HUES48 (cell line): ENCODE data around the gene CDH2.

ENCODE experiments used
- H3K27ac ChIP-seq: one replicate; pipeline ENCODE4 v1.7.0; 2013; ENCODE audit warnings: low read depth, low read length, inconsistent platforms
- H3K27me3 ChIP-seq: 2 replicates; pipeline ENCODE4 v1.6.1; 2013; ENCODE audit warnings: mild to moderate bottlenecking, low read length; ENCODE audit not compliant: control insufficient read depth, insufficient read depth
- H3K36me3 ChIP-seq: 2 replicates; pipeline ENCODE4 v1.6.1; 2013; ENCODE audit warnings: low read length; ENCODE audit not compliant: control insufficient read depth, insufficient read depth
- H3K4me1 ChIP-seq: 2 replicates; pipeline ENCODE4 v1.6.1; 2013; ENCODE audit warnings: mild to moderate bottlenecking, low read length; ENCODE audit not compliant: control insufficient read depth, insufficient read depth
- H3K4me3 ChIP-seq: 2 replicates; pipeline ENCODE4 v1.5.1; 2013; ENCODE audit warnings: mild to moderate bottlenecking, low read depth, low read length
- H3K9ac ChIP-seq: 2 replicates; pipeline ENCODE4 v1.6.1; 2013; ENCODE audit warnings: mild to moderate bottlenecking, low read depth, low read length, moderate library complexity
- H3K9me3 ChIP-seq: 2 replicates; pipeline ENCODE4 v1.6.1; 2013; ENCODE audit warnings: low read length; ENCODE audit not compliant: control insufficient read depth, insufficient read depth

Gene CDH2

GRCh38 chr18:28150925-28151324, 26.0 kb downstream of the CDH2 start:
- H3K9ac ChIP-seq: no peak overlapping the region
- peaks cover 57% of the 10 kb centered on the region for H3K4me1 ChIP-seq
- H3K36me3 ChIP-seq: no peaks in the 10 kb centered on the region
- no peak overlapping the region for H3K27ac ChIP-seq
- H3K27me3 ChIP-seq: no peaks in the 10 kb centered on the region
- no peaks in the 10 kb centered on the region for H3K9me3 ChIP-seq
- H3K4me3 ChIP-seq: no peak overlapping the region

GRCh38 chr18:28149810-28150420, 27.0 kb downstream of the CDH2 start:
- Histone ChIP-seq H3K9me3 (no peaks in the 10 kb centered on the region), H3K36me3 (no peaks in the 10 kb centered on the region), H3K27ac (no peak overlapping the region), H3K9ac (no peak overlapping the region), H3K4me1 (peaks cover 47% of the 10 kb centered on the region), H3K27me3 (no peaks in the 10 kb centered on the region), H3K4me3 (no peak overlapping the region)

- H3K27ac ChIP-seq: no peak overlapping the region
- H3K27me3 ChIP-seq: no peaks in the 10 kb centered on the region
- H3K4me1 ChIP-seq: peaks cover 26% of the 10 kb centered on the region
- no peak overlapping the region for H3K9ac ChIP-seq
- H3K9me3 ChIP-seq: no peaks in the 10 kb centered on the region
- H3K4me3 ChIP-seq: no peak overlapping the region
- no peaks in the 10 kb centered on the region for H3K36me3 ChIP-seq
Observed at GRCh38 chr18:28147674-28148171, 29.2 kb downstream of the CDH2 start.

DNA sequence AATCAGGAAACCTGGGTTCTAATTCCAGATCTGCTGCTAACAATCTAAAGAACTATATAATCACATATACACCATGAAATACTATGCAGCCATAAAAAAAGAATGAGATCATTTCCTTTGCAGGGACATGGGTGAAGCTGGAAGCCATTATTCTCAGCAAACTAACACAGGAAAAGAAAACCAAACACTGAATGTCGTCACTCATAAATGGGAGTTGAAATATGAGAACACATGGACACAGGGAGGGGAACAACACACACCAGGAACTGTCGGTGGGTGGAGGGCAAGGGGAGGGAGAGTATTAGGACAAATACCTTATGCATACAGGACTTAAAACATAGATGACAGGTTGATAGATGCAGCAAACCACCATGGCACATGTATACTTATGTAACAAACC, 33.2 kb downstream of the CDH2 start:
- no peak overlapping the region for H3K9ac ChIP-seq
- no peaks in the 10 kb centered on the region for H3K27me3 ChIP-seq

GRCh38 chr18:28138816-28139215, 38.1 kb downstream of the CDH2 start:
- H3K36me3 ChIP-seq: no peaks in the 10 kb centered on the region

More for the DNA sequence above, 33.2 kb downstream of the CDH2 start:
- Histone ChIP-seq H3K36me3 (no peaks in the 10 kb centered on the region), H3K27ac (no peak overlapping the region), H3K4me3 (no peak overlapping the region), H3K9me3 (no peaks in the 10 kb centered on the region), H3K4me1 (peaks cover 7% of the 10 kb centered on the region)

DNA sequence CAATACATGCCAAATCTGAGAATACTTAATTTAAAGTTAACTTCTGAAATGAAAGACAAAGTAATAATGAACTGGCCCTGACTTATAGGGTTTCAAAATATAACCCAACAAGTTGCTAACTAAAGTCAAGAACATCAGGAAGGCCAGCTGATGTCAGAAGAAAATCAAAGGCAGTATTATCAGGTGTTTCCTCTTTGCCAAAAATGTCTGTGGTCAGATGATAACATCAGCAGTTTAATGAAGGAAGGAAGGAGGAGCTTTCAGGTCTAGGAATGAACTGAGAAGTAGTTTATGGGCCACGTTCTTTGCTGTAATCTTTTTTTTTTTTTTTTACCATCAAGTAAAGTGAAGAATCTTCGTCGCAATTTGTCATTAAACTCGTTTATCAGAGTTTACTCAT, 40.9 kb downstream of the CDH2 start:
- no peaks in the 10 kb centered on the region for H3K36me3 ChIP-seq
- H3K4me1 ChIP-seq: no peaks in the 10 kb centered on the region
- no peak overlapping the region for H3K27ac ChIP-seq
- H3K9ac ChIP-seq: no peak overlapping the region
- H3K4me3 ChIP-seq: no peak overlapping the region
- no peaks in the 10 kb centered on the region for H3K27me3 ChIP-seq
- no peaks in the 10 kb centered on the region for H3K9me3 ChIP-seq

More at GRCh38 chr18:28138816-28139215, 38.1 kb downstream of the CDH2 start:
- no peaks in the 10 kb centered on the region for H3K9me3 ChIP-seq
- no peaks in the 10 kb centered on the region for H3K27me3 ChIP-seq
- no peak overlapping the region for H3K27ac ChIP-seq
- no peaks in the 10 kb centered on the region for H3K4me1 ChIP-seq
- no peak overlapping the region for H3K4me3 ChIP-seq
- no peak overlapping the region for H3K9ac ChIP-seq

DNA sequence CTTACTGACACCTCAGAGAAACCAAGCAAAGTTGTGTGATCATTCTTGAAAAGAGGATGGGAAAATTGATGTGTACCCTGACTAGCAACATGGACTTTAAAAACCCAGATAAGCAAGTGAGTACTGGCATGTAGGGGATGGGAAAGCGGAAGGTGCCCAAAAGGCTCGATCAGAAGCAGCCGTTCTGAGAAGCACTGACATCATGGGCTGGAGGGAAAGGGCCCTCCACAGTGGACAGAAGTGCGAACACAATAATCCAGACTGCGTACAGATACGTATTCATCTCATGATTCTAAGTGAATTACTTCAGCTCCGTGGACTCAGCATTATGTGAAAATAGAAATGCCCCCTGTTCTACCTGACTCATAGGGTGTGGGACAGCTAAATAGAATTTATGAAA, 42.2 kb downstream of the CDH2 start:
- H3K4me3 ChIP-seq: no peak overlapping the region
- no peaks in the 10 kb centered on the region for H3K9me3 ChIP-seq
- no peak overlapping the region for H3K9ac ChIP-seq
- no peaks in the 10 kb centered on the region for H3K27me3 ChIP-seq
- H3K36me3 ChIP-seq: no peaks in the 10 kb centered on the region
- H3K4me1 ChIP-seq: no peaks in the 10 kb centered on the region; the same call in 1 of the 2 replicates
- no peak overlapping the region for H3K27ac ChIP-seq

DNA sequence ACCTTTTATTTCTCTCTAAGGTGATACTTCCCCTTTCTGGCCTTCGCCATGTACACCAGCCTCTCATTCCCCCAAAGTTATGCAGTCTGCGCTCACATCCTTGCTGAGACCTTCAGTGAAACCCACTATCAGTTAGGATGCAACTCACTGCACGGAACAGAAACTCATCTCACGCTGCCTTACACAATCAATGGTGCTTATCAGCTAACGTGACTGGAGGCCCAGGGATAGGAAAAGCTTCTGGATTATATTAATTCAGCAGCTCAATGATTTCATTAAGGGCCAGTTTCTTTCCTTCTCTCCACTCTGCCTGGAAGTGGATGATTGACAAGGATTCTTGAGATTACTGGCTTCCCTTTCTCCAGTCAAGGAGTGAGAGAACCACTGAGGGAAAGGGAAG, 44.8 kb downstream of the CDH2 start:
- Histone ChIP-seq H3K36me3 (no peaks in the 10 kb centered on the region), H3K9me3 (no peaks in the 10 kb centered on the region), H3K27me3 (no peaks in the 10 kb centered on the region), H3K4me3 (no peak overlapping the region), H3K4me1 (peaks cover 10% of the 10 kb centered on the region; the same call in 1 of the 2 replicates), H3K9ac (no peak overlapping the region), H3K27ac (no peak overlapping the region)

DNA sequence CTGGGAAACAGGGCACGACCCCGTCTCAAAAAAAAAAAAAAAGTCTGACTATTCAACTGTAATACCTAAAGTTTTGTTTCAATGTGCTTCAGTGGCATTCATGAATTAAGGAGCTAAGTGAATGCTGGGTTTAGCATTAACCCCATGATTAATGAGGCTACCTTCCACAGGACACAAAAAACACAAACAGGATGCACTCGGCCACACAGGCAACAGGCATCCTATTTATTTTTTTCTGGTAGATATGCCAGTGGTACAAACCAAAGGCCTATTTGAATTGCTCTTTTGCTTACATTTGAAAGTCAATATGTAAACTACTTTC, 48.3 kb downstream of the CDH2 start:
- no peak overlapping the region for H3K9ac ChIP-seq
- H3K36me3 ChIP-seq: no peaks in the 10 kb centered on the region
- H3K9me3 ChIP-seq: no peaks in the 10 kb centered on the region
- H3K27me3 ChIP-seq: no peaks in the 10 kb centered on the region
- peaks cover 24% of the 10 kb centered on the region; the same call in 1 of the 2 replicates for H3K4me1 ChIP-seq
- H3K27ac ChIP-seq: peak overlapping the region; percentile 27
- no peak overlapping the region for H3K4me3 ChIP-seq

GRCh38 chr18:28127763-28128658, 48.9 kb downstream of the CDH2 start:
- no peaks in the 10 kb centered on the region for H3K36me3 ChIP-seq
- H3K9ac ChIP-seq: no peak overlapping the region
- peaks cover 26% of the 10 kb centered on the region; the same call in 1 of the 2 replicates for H3K4me1 ChIP-seq
- H3K27ac ChIP-seq: peak overlapping the region; percentile 27
- no peaks in the 10 kb centered on the region for H3K27me3 ChIP-seq
- H3K4me3 ChIP-seq: no peak overlapping the region
- H3K9me3 ChIP-seq: no peaks in the 10 kb centered on the region

GRCh38 chr18:28127228-28127627, 49.7 kb downstream of the CDH2 start:
- no peak overlapping the region for H3K9ac ChIP-seq
- H3K27me3 ChIP-seq: no peaks in the 10 kb centered on the region
- no peaks in the 10 kb centered on the region for H3K36me3 ChIP-seq
- H3K4me1 ChIP-seq: peaks cover 28% of the 10 kb centered on the region; the same call in 1 of the 2 replicates
- H3K27ac ChIP-seq: no peak overlapping the region
- no peak overlapping the region for H3K4me3 ChIP-seq
- no peaks in the 10 kb centered on the region for H3K9me3 ChIP-seq
